Retinal pigment epithelial cell (primary cell): ENCODE results near the gene PLCL1.

Source experiments
- DNase-seq: peaks from one replicate; pipeline ENCODE4 v3.0.0-alpha.2; 2010; ENCODE audit warnings: low read depth
- H3K4me3 ChIP-seq: 2 replicates; pipeline ENCODE4 v1.5.1; 2011; ENCODE audit warnings: mild to moderate bottlenecking, low read length, control low read depth, moderate library complexity
- TF ChIP-seq, protein P1 (sequence below): conservative IDR thresholded peaks from 2 replicates; pipeline ENCODE4 v1.5.1; 2011; ENCODE audit warnings: low read depth, low read length, control low read depth, inconsistent platforms

PLCL1 gene

DNA sequence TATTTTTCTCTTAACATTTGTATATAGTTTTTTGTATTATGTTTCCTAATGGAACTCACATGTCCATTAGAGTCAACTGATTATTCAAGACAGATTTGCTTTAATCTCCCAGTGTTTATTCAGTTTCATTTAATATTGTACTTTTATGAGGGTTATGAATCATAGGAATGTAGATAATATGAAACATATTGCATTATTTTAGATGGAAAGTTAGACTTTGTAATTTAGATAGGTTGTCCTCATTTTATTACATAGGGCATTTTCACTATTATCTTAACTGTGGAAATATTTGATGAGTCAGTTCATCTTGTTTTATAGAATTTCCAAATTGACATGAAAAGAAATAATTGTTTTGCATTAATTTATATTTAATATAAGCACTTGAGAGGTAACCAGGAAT lies 240.8 kb downstream of the PLCL1 start:
- no peak overlapping the region for H3K4me3 ChIP-seq
- TF ChIP-seq, protein P1, sequence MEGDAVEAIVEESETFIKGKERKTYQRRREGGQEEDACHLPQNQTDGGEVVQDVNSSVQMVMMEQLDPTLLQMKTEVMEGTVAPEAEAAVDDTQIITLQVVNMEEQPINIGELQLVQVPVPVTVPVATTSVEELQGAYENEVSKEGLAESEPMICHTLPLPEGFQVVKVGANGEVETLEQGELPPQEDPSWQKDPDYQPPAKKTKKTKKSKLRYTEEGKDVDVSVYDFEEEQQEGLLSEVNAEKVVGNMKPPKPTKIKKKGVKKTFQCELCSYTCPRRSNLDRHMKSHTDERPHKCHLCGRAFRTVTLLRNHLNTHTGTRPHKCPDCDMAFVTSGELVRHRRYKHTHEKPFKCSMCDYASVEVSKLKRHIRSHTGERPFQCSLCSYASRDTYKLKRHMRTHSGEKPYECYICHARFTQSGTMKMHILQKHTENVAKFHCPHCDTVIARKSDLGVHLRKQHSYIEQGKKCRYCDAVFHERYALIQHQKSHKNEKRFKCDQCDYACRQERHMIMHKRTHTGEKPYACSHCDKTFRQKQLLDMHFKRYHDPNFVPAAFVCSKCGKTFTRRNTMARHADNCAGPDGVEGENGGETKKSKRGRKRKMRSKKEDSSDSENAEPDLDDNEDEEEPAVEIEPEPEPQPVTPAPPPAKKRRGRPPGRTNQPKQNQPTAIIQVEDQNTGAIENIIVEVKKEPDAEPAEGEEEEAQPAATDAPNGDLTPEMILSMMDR, result no peak
- DNase-seq, result no peak

DNA sequence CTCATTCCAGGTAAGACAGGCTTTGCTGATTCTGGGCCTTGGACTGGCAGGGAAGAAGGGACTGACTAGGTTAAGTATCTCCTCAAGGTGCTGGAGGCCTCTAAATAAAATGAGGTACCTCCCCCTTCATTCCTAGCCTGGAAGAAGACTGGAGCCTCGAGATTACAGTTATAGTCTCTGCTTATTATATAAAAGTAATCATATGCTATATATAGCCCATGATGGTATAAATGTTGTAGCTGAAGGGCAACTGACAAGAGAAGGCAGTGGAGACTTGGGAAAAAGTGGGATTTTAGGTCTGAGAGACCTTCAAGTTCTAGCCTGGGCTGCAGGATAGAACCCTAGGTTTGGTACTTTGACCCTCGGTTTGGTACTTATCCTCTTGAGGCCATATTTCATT lies 248.3 kb downstream of the PLCL1 start:
- H3K4me3 ChIP-seq, result no peak overlapping the region
- TF ChIP-seq, protein P1, result no peak

DNA sequence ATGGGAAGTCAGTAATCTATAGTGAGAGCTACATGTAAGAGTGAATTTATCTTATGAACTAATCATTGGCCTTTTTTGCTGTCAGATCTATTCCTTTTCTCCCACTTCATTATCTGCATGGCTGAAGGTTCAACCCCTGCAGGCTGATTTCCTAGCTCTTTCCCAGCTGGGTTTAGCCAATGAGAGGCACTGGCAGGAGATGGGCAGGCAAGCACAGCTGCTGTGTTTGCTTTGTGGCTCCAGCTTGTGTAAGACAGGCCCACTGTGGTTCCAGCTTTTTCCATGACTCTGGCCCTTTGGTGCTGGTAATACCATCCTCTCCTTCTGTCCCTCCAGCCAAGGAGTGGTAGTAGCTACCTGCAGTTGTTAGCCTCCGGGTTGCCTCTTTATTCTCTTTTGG lies 248.8 kb downstream of the PLCL1 start:
- DNase-seq, result no peak
- no peak overlapping the region for H3K4me3 ChIP-seq
- TF ChIP-seq, protein P1, result no peak

More for the DNA sequence above, 248.3 kb downstream of the PLCL1 start:
- no peak for DNase-seq

DNA sequence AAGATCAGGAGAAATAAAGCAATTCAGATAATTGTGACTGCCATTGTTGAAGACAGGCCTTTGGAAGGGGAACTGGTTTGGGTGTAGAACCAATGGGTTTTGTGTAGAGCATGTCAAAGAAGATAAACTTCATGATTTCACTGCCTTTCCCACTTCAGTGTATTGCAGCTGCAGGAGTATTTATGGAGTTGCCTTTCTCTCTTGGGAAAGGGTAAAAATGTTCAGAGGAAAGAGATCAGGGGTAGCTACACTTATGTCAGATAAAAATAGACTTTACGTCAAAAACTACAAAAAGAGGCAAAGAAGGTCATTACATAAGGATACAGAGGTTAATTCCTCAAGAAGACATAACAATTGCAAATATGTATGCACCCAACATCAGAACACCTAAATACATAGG lies 249.4 kb downstream of the PLCL1 start:
- DNase-seq, result no peak
- TF ChIP-seq, protein P1, result no peak
- H3K4me3 ChIP-seq, result no peak overlapping the region

DNA sequence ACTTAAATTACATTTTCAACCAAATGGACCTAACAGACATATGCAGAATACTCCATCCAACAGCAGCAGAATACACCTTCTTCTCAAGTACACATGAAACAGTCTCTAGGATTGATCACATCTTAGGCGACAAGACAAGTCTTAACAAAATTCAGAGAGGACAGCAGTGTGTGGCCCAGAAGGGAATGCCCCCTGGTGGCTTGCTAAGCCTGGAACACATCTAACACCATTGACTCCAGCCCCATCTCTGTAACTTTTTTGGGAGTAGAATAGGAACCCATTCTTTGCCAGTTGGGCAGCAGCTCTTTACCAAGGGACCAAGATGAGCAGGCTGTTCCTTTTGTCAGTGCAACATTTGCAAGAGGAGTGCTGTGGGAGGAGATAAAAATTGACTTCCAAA lies 249.9 kb downstream of the PLCL1 start:
- no peak for DNase-seq
- no peak overlapping the region for H3K4me3 ChIP-seq
- TF ChIP-seq, protein P1, result peak; percentile 72

DNA sequence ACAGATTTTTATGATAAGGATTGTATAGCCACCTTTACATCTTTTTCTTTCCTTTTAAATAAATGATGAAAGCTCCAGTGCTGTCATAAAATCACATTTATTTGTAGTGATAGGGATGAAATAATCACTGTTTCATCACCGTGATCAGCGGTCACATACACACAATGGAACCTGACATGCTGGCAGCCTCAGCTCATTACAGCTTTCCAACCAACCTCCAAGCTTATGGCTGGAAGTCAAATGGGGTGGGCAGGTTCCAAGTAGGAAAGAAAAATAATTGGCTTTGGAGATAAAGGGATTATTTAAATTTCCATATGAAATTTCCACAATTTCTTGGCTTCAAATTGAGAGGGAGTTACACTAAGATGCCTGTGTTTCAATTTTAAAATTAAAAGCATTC lies 251.3 kb downstream of the PLCL1 start:
- TF ChIP-seq, protein P1, result no peak
- DNase-seq, result peak; percentile 37
- H3K4me3 ChIP-seq, result no peak overlapping the region

DNA sequence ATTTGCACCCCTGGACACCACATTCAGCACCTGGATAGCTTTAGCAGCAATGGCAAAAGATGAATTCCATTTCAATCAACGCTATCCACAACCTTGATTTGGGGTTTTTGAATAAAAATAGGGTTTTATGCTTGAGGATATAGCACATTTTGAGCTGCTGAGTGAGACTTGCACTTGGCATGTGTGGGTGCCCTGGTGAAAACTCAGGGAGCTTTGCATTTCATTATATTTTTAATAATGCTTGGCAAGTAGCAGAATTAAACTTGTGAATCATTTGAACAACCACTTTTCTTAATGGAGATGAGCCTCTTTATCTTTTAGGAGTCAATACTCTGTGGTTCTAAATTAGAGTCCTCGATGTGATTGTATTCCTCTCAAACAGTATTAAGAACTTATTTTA lies 252.4 kb downstream of the PLCL1 start:
- DNase-seq, result no peak
- TF ChIP-seq, protein P1, result no peak

More for the DNA sequence above, 252.4 kb downstream of the PLCL1 start:
- no peak overlapping the region for H3K4me3 ChIP-seq
